HG03175 (cell line): ENCODE measurements around the gene ENPEP.
A peak's percentile ranks its signal among the peaks of the same experiment; 100 is the strongest.
"Not testable (repeated sequence)": the region's sequence is repeated elsewhere in the genome, so short reads cannot be mapped to it uniquely, and the experiment has no call there.

ENCODE experiments used
- ATAC-seq: cut with Tn5 transposase; IDR thresholded peaks from one replicate; pipeline ENCODE4 v1.9.1; 2021; ENCODE audit warnings: mild to moderate bottlenecking, moderate library complexity; ENCODE audit not compliant: unreplicated experiment

The ENPEP gene

GRCh38 chr4:110484767-110485166, 8.8 kb downstream of the ENPEP start:
- ATAC-seq = no peak

- no peak for ATAC-seq
Measured at GRCh38 chr4:110485452-110485851, 9.5 kb downstream of the ENPEP start.

GRCh38 chr4:110486256-110486655, 10.3 kb downstream of the ENPEP start:
- no peak for ATAC-seq

- not testable (repeated sequence) for ATAC-seq
Measured at GRCh38 chr4:110486850-110487249, 10.9 kb downstream of the ENPEP start.

- no peak for ATAC-seq
Measured at GRCh38 chr4:110487873-110488272, 11.9 kb downstream of the ENPEP start.

- ATAC-seq = no peak
Measured at GRCh38 chr4:110489901-110490508, 14.1 kb downstream of the ENPEP start.

GRCh38 chr4:110492522-110492921, 16.6 kb downstream of the ENPEP start:
- peak; percentile 51 for ATAC-seq

- no peak for ATAC-seq
Measured at GRCh38 chr4:110493520-110493919, 17.6 kb downstream of the ENPEP start.

GRCh38 chr4:110498420-110498819, 22.5 kb downstream of the ENPEP start:
- ATAC-seq = no peak

- ATAC-seq = no peak
Measured at GRCh38 chr4:110499126-110499525, 23.2 kb downstream of the ENPEP start.

- ATAC-seq = no peak
Measured at GRCh38 chr4:110501826-110502225, 25.9 kb downstream of the ENPEP start.

- no peak for ATAC-seq
Measured at GRCh38 chr4:110503270-110504083, 27.5 kb downstream of the ENPEP start.

- no peak for ATAC-seq
Measured at GRCh38 chr4:110504084-110504435, 28.1 kb downstream of the ENPEP start.

GRCh38 chr4:110505440-110505839, 29.5 kb downstream of the ENPEP start:
- ATAC-seq = no peak

- ATAC-seq = no peak
Measured at GRCh38 chr4:110508827-110509710, 33.1 kb downstream of the ENPEP start.

- ATAC-seq = no peak
Measured at GRCh38 chr4:110510277-110510676, 34.3 kb downstream of the ENPEP start.

GRCh38 chr4:110510955-110511544, 35.1 kb downstream of the ENPEP start:
- ATAC-seq = peak; percentile 55

GRCh38 chr4:110512901-110513300, 36.9 kb downstream of the ENPEP start:
- ATAC-seq = no peak

- no peak for ATAC-seq
Measured at GRCh38 chr4:110514889-110515479, 39.0 kb downstream of the ENPEP start.

GRCh38 chr4:110515676-110516075, 39.7 kb downstream of the ENPEP start:
- no peak for ATAC-seq
